Measurements from ENCODE around the gene ELAVL3. TPM values are rescaled to one million over a fixed set of nuclear protein-coding genes. Genes with fewer than 3 reads are reported as not detected.
"Not testable (repeated sequence)": the region's sequence is repeated elsewhere in the genome, so short reads cannot be mapped to it uniquely, and the experiment has no call there.

The ELAVL3 gene
- total RNA-seq, 2 donors from 2014 or later, result 0.57 to 1.5 TPM

DNA sequence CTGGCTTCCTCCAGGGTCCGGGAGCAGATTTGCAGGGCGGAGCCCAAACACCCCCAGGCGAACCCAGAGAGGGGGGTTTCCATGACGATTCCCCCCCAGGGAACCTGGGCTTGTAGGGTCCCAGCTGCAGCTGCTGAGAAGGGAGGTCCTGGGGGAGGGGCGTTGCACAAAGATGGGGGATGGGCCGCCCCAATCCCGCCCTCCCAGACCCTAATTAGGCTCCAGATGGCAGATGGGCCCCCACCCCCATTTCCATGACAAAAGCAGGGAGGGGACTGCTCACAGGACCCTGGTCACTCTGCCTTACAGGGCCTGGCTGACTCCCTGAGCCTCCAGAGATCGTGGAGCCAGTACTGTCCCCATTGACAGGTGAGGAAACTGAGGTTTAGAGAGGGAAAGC is 15.2 kb downstream of the ELAVL3 start:
- no peaks in the 10 kb centered on the region for H3K36me3 ChIP-seq
- TF ChIP-seq CTCF (IDR thresholded peaks at IDR 0.05) (no peak), POLR2A (IDR thresholded peaks at IDR 0.05) (no peak), POLR2AphosphoS5 (IDR thresholded peaks at IDR 0.05) (no peak)
- intact Hi-C loops (cut with DNase I), result no loop called here
- 38% methylated on average over 6 of the region's 8 CpGs for WGBS
- no peaks in the 10 kb centered on the region for H3K4me1 ChIP-seq (replicated peaks)
- no peaks in the 10 kb centered on the region for H3K9me3 ChIP-seq
- no peak overlapping the region for H3K27ac ChIP-seq
- no peak overlapping the region for H3K4me3 ChIP-seq
- no peak for DNase-seq (ENCODE audit: low spot score)
- no peaks in the 10 kb centered on the region for H3K27me3 ChIP-seq (replicated peaks; ENCODE audit: insufficient read depth)

DNA sequence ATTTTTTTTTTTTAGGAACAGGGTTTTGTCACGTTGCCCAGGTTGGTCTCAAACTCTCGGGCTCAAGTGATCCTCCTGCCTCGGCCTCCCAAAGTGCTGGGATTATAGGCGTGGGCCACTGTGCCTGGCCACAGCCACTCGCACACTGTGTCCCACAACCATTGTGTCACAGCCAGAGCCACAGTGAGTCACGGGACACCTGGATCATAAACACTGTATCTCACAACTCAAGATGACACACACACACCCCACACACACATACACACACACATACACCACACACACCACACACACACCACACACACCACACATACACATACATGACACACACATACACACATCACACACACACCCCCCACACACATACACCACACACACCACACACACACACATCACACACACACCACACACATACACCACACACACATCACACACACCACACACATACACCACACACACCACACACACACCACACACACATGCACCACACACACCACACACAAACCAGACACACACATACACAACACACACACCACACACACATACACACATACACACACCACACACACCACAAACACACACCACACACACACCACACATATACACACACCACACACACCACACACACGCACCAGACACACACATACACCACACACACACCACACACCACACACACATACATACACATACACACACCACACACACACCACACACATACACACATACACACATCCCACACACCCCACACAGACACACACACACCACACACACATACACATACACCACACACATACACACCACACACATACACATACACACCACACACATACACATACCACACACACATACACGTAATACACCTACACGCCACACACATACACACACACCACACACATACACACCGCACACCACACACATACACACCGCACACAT is 16.2 kb downstream of the ELAVL3 start:
- TF ChIP-seq CTCF (IDR thresholded peaks at IDR 0.05), result no peak
- no peak for TF ChIP-seq POLR2AphosphoS5 (IDR thresholded peaks at IDR 0.05)
- TF ChIP-seq POLR2A (IDR thresholded peaks at IDR 0.05), result no peak
- Histone ChIP-seq H3K27ac (no peak overlapping the region), H3K9me3 (no peaks in the 10 kb centered on the region), H3K4me1 (replicated peaks) (no peaks in the 10 kb centered on the region), H3K27me3 (replicated peaks; ENCODE audit: insufficient read depth) (no peaks in the 10 kb centered on the region), H3K36me3 (no peaks in the 10 kb centered on the region), H3K4me3 (no peak overlapping the region)
- intact Hi-C loops (cut with DNase I), result no loop called here
- 83% methylated on average over 11 of the region's 11 CpGs for WGBS
- DNase-seq (ENCODE audit: low spot score), result no peak

GRCh38 chr19:11463391-11463790 is 17.5 kb downstream of the ELAVL3 start:
- no peaks in the 10 kb centered on the region for H3K9me3 ChIP-seq
- no peaks in the 10 kb centered on the region for H3K27me3 ChIP-seq (replicated peaks; ENCODE audit: insufficient read depth)
- intact Hi-C loops (cut with DNase I), result no loop called here
- H3K4me3 ChIP-seq, result no peak overlapping the region
- 70% methylated on average over 12 of the region's 12 CpGs for WGBS
- H3K4me1 ChIP-seq (replicated peaks), result no peaks in the 10 kb centered on the region
- DNase-seq (ENCODE audit: low spot score), result no peak
- TF ChIP-seq POLR2A (IDR thresholded peaks at IDR 0.05), result no peak
- no peak for TF ChIP-seq CTCF (IDR thresholded peaks at IDR 0.05)
- TF ChIP-seq POLR2AphosphoS5 (IDR thresholded peaks at IDR 0.05), result no peak
- H3K27ac ChIP-seq, result no peak overlapping the region
- no peaks in the 10 kb centered on the region for H3K36me3 ChIP-seq

- Histone ChIP-seq H3K27ac (no peak overlapping the region), H3K9me3 (no peaks in the 10 kb centered on the region), H3K27me3 (replicated peaks; ENCODE audit: insufficient read depth) (no peaks in the 10 kb centered on the region), H3K4me1 (replicated peaks) (no peaks in the 10 kb centered on the region), H3K36me3 (no peaks in the 10 kb centered on the region), H3K4me3 (no peak overlapping the region)
- 86% methylated on average over 2 of the region's 2 CpGs for WGBS
- DNase-seq (ENCODE audit: low spot score), result no peak
- intact Hi-C loops (cut with DNase I), result no loop called here
- TF ChIP-seq CTCF (IDR thresholded peaks at IDR 0.05) (no peak), POLR2AphosphoS5 (IDR thresholded peaks at IDR 0.05) (no peak), POLR2A (IDR thresholded peaks at IDR 0.05) (no peak)
Observed at GRCh38 chr19:11461453-11461852, 19.4 kb downstream of the ELAVL3 start.

- Histone ChIP-seq H3K36me3 (no peaks in the 10 kb centered on the region), H3K27me3 (replicated peaks; ENCODE audit: insufficient read depth) (no peaks in the 10 kb centered on the region), H3K9me3 (no peaks in the 10 kb centered on the region), H3K4me3 (no peak overlapping the region), H3K27ac (no peak overlapping the region), H3K4me1 (replicated peaks) (no peaks in the 10 kb centered on the region)
- no peak for DNase-seq (ENCODE audit: low spot score)
- TF ChIP-seq POLR2AphosphoS5 (IDR thresholded peaks at IDR 0.05) (no peak), CTCF (IDR thresholded peaks at IDR 0.05) (no peak), POLR2A (IDR thresholded peaks at IDR 0.05) (no peak)
- intact Hi-C loops (cut with DNase I), result no loop called here
- WGBS, result 62% methylated on average over 4 of the region's 4 CpGs
Observed at GRCh38 chr19:11460207-11460606, 20.6 kb downstream of the ELAVL3 start.

- H3K36me3 ChIP-seq; H3K27ac ChIP-seq; H3K4me3 ChIP-seq; intact Hi-C loops (cut with DNase I); H3K27me3 ChIP-seq (replicated peaks; ENCODE audit: insufficient read depth); H3K9me3 ChIP-seq; DNase-seq (ENCODE audit: low spot score); H3K4me1 ChIP-seq (replicated peaks): not testable (repeated sequence)
- 84% methylated on average over 11 of the region's 11 CpGs for WGBS
Observed at GRCh38 chr19:11458912-11459311, 21.9 kb downstream of the ELAVL3 start.
